Smooth muscle cell (in vitro differentiated cells): ENCODE data around the gene SWI5. TPM values are rescaled to one million over a fixed set of nuclear protein-coding genes. Genes with fewer than 3 reads are reported as not detected.

ENCODE experiments used
- DNase-seq: peaks from one replicate; lab custom pipeline; 2025; ENCODE audit not compliant: unreplicated experiment; lab: John Stamatoyannopoulos, UW
- H2AFZ ChIP-seq: fragments of 200-600 bp; sonication (generic); 2 replicates; pipeline ENCODE4 v1.6.0; 2016; ENCODE audit warnings: antibody characterized with exemption, low read depth, mild to moderate bottlenecking
- H3F3A ChIP-seq: fragments of 200-600 bp; sonication (generic); 2 replicates; pipeline ENCODE4 v1.6.0; 2017; ENCODE audit warnings: antibody characterized with exemption, low read depth
- H3K27ac ChIP-seq: fragments of 200-600 bp; sonication (generic); 2 replicates; pipeline ENCODE4 v1.5.1; 2016; ENCODE audit warnings: low read depth, mild to moderate bottlenecking
- H3K27me3 ChIP-seq: fragments of 200-600 bp; sonication (generic); 2 replicates; pipeline ENCODE4 v1.6.1; 2016; ENCODE audit warnings: low read depth, mild to moderate bottlenecking
- H3K36me3 ChIP-seq: fragments of 200-600 bp; sonication (generic); 2 replicates; pipeline ENCODE4 v1.5.1; 2016; ENCODE audit warnings: low read depth
- H3K4me1 ChIP-seq: fragments of 200-600 bp; sonication (generic); 2 replicates; pipeline ENCODE4 v1.5.1; 2016; ENCODE audit warnings: low read depth
- H3K4me2 ChIP-seq: fragments of 200-600 bp; sonication (generic); 2 replicates; pipeline ENCODE4 v1.6.0; 2016; ENCODE audit warnings: mild to moderate bottlenecking
- H3K4me3 ChIP-seq: fragments of 200-600 bp; sonication (generic); 2 replicates; pipeline ENCODE4 v1.5.1; 2016; ENCODE audit warnings: mild to moderate bottlenecking
- H3K79me2 ChIP-seq: fragments of 200-600 bp; sonication (generic); 2 replicates; pipeline ENCODE4 v1.6.0; 2016; ENCODE audit warnings: low read depth, mild to moderate bottlenecking
- H3K9ac ChIP-seq: fragments of 200-600 bp; sonication (generic); 2 replicates; pipeline ENCODE4 v1.6.0; 2016; ENCODE audit warnings: low read depth
- H3K9me3 ChIP-seq: fragments of 200-600 bp; sonication (generic); replicated peaks from 2 replicates; pipeline ENCODE4 v1.5.1; 2016; ENCODE audit warnings: low read depth
- H4K20me1 ChIP-seq: fragments of 200-600 bp; sonication (generic); 2 replicates; pipeline ENCODE4 v1.6.0; 2016; ENCODE audit warnings: low read depth
- WGBS: methylation state at CpG from one replicate; pipeline ENCODE4 v1.1.7; 2016; ENCODE audit warnings: low lambda C conversion rate; 5-methylcytosine and 5-hydroxymethylcytosine counted together
- polyA plus RNA-seq: library from polyadenylated mRNA; unstranded; fragments of >200 nt; fragmentation: Nextera tagmentation; extraction: Ambion mirVana; gene quantifications from 2 replicates; pipeline ENCODE4 v1.2.1, GENCODE V29; 2016
- total RNA-seq: library from RNA; depleted of rRNA; stranded (reverse); fragments of >200 nt; gene quantifications from 2 replicates; pipeline ENCODE4 v1.2.3, GENCODE V29; 2014
- TF ChIP-seq, protein P1 (sequence below): fragments of 200-600 bp; sonication (generic); IDR thresholded peaks from 2 replicates; pipeline ENCODE4 v1.5.1; 2017; ENCODE audit warnings: borderline replicate concordance, mild to moderate bottlenecking, antibody characterized with exemption; ENCODE audit not compliant: insufficient read depth, poor library complexity, severe bottlenecking

SWI5 gene
- total and polyA plus RNA-seq, 2 experiments from 2014 or later = 47.1 to 77.2 TPM

- Histone ChIP-seq H4K20me1 (peaks cover 26% of the 10 kb centered on the region), H3K9me3 (no peaks in the 10 kb centered on the region), H3F3A (peaks cover 14% of the 10 kb centered on the region), H3K79me2 (no peaks in the 10 kb centered on the region), H2AFZ (no peak overlapping the region), H3K27me3 (no peaks in the 10 kb centered on the region), H3K27ac (no peak overlapping the region), H3K4me2 (no peak overlapping the region), H3K36me3 (no peaks in the 10 kb centered on the region), H3K4me3 (no peak overlapping the region), H3K9ac (no peak overlapping the region), H3K4me1 (no peaks in the 10 kb centered on the region)
- TF ChIP-seq, protein P1, sequence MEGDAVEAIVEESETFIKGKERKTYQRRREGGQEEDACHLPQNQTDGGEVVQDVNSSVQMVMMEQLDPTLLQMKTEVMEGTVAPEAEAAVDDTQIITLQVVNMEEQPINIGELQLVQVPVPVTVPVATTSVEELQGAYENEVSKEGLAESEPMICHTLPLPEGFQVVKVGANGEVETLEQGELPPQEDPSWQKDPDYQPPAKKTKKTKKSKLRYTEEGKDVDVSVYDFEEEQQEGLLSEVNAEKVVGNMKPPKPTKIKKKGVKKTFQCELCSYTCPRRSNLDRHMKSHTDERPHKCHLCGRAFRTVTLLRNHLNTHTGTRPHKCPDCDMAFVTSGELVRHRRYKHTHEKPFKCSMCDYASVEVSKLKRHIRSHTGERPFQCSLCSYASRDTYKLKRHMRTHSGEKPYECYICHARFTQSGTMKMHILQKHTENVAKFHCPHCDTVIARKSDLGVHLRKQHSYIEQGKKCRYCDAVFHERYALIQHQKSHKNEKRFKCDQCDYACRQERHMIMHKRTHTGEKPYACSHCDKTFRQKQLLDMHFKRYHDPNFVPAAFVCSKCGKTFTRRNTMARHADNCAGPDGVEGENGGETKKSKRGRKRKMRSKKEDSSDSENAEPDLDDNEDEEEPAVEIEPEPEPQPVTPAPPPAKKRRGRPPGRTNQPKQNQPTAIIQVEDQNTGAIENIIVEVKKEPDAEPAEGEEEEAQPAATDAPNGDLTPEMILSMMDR = no peak
- 85% methylated on average over 31 of the region's 31 CpGs for WGBS
- no peak for DNase-seq
Measured at GRCh38 chr9:128253140-128253990, 22.7 kb upstream of the SWI5 start.

DNA sequence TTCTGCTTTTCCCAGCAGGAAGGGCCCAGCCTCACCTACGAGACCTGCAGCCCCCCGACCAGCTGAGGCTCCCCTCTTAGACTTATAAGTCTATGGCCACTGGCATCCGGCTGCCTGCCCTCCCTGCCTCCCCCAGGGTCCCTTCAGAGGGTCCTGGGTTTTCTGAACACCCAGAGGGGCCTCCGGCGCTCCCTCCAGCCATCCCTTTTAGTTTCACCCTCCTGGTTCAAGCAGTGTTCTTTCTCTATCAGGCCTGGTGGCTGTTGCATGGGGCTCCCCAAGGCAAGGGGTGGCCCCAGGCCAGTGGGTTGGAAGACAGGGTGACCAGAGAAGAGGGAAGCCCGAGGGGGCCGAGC is 22.1 kb upstream of the SWI5 start:
- Histone ChIP-seq H3K9me3 (no peaks in the 10 kb centered on the region), H3K79me2 (no peaks in the 10 kb centered on the region), H4K20me1 (peaks cover 26% of the 10 kb centered on the region), H2AFZ (no peak overlapping the region), H3K36me3 (no peaks in the 10 kb centered on the region), H3K27ac (no peak overlapping the region), H3K4me1 (no peaks in the 10 kb centered on the region), H3K9ac (no peak overlapping the region), H3K4me3 (no peak overlapping the region), H3K4me2 (no peak overlapping the region), H3K27me3 (no peaks in the 10 kb centered on the region), H3F3A (peaks cover 14% of the 10 kb centered on the region)
- WGBS = 97% methylated on average over 7 of the region's 7 CpGs
- TF ChIP-seq, protein P1 = no peak
- no peak for DNase-seq

- no peak overlapping the region for H3K4me3 ChIP-seq
- H3K27me3 ChIP-seq = no peaks in the 10 kb centered on the region
- no peaks in the 10 kb centered on the region for H3K79me2 ChIP-seq
- no peaks in the 10 kb centered on the region for H3K9me3 ChIP-seq
- no peak for DNase-seq
- no peak overlapping the region for H3K9ac ChIP-seq
- no peak overlapping the region for H2AFZ ChIP-seq
- no peak overlapping the region for H3K27ac ChIP-seq
- peaks cover 14% of the 10 kb centered on the region for H3F3A ChIP-seq
- TF ChIP-seq, protein P1 = no peak
- H4K20me1 ChIP-seq = peaks cover 26% of the 10 kb centered on the region
- no peaks in the 10 kb centered on the region for H3K4me1 ChIP-seq
- WGBS = 87% methylated on average over 16 of the region's 20 CpGs
- peaks cover under 1% of the 10 kb centered on the region for H3K36me3 ChIP-seq
- no peak overlapping the region for H3K4me2 ChIP-seq
Measured at GRCh38 chr9:128254362-128254761, 21.7 kb upstream of the SWI5 start.
